GM10248 (cell line): ENCODE measurements around the gene SCFD2.
A peak's percentile ranks its signal among the peaks of the same experiment; 100 is the strongest.

Experiments used
- CTCF ChIA-PET: fragments of 300-600 bp; sonication (Branson Sonifier 250); formaldehyde crosslinking; extraction: SDS; loops from one replicate; lab custom pipeline; 2021; ENCODE audit warnings: antibody characterized with exemption; lab: Yijun Ruan, JAX
- POLR2A ChIA-PET: fragments of 350-650 bp; sonication (Branson Sonifier 250); formaldehyde crosslinking; extraction: SDS; loops from one replicate; lab custom pipeline; 2020; ENCODE audit warnings: antibody characterized with exemption; lab: Yijun Ruan, JAX
- DNase-seq: peaks from one replicate; pipeline ENCODE4 v3.0.0; 2012; ENCODE audit errors: extremely low spot score
- CTCF ChIP-seq: IDR thresholded peaks from 2 replicates; pipeline ENCODE4 v1.5.1; 2012; ENCODE audit warnings: mild to moderate bottlenecking, low read depth; ENCODE audit errors: extremely low read depth, missing control alignments, control extremely low read depth

Gene SCFD2

GRCh38 chr4:53011259-53011905 lies 354.5 kb downstream of the SCFD2 start:
- ChIA-PET CTCF (interaction anchor here (1.0 to 2.4 kb wide), 4 partner anchors 9 to 1222 kb away, joined by 3 to 8 read pairs (median 4); no protein-coding TSS in a partner anchor), POLR2A (interaction anchor here (0.8 kb wide), 1 partner anchor 412 kb away, joined by 6 read pairs; no protein-coding TSS in a partner anchor)
- no peak for DNase-seq
- TF ChIP-seq CTCF = no peak

- POLR2A ChIA-PET = no interaction called here
- CTCF ChIA-PET = interaction anchor here (1.5 to 2.4 kb wide), 3 partner anchors 10 to 1223 kb away, joined by 3 to 8 read pairs (median 5); no protein-coding TSS in a partner anchor
- no peak for DNase-seq
- no peak for TF ChIP-seq CTCF
These were observed 355.5 kb downstream of the SCFD2 start for GRCh38 chr4:53010318-53010717.

- ChIA-PET CTCF (interaction anchor here (1.5 to 2.4 kb wide), 2 partner anchors 105 to 1223 kb away, joined by 3 to 8 read pairs; no protein-coding TSS in a partner anchor), POLR2A (no interaction called here)
- no peak for TF ChIP-seq CTCF
- peak; percentile 30 for DNase-seq
These were observed 356.0 kb downstream of the SCFD2 start for GRCh38 chr4:53009824-53010223.

DNA sequence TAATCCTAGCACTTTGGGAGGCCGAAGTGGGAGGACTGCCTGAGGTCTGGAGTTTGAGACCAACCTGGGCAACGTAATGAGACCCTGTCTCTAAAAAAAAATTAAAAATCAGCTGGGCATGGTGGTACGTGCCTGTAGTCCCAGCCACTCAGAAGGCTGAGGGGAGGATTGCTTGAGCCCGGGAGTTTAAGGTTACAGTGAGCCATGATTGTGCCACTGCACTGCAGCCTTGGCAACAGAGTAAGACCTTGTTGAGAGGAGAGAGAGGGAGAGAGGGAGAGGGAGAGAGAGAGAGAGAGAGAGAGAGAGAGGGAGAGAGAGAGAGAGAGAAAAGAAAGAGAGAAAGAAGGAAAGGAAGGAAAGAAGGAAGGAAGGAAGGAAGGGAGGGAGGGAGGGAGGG lies 358.8 kb downstream of the SCFD2 start:
- ChIA-PET CTCF (interaction anchor here (0.8 to 2.6 kb wide), 2 partner anchors 9 to 461 kb away, joined by 3 to 15 read pairs; no protein-coding TSS in a partner anchor), POLR2A (no interaction called here)
- no peak for DNase-seq
- TF ChIP-seq CTCF = no peak

- ChIA-PET POLR2A (no interaction called here), CTCF (interaction anchor here (2.6 kb wide), 1 partner anchor 10 kb away, joined by 15 read pairs; no protein-coding TSS in a partner anchor)
- TF ChIP-seq CTCF = no peak
These were observed 360.1 kb downstream of the SCFD2 start for GRCh38 chr4:53005808-53006207.

GRCh38 chr4:53005149-53005546 lies 360.7 kb downstream of the SCFD2 start:
- no peak for TF ChIP-seq CTCF
- POLR2A ChIA-PET = no interaction called here
- CTCF ChIA-PET = interaction anchor here (1.0 to 2.6 kb wide), 2 partner anchors 10 to 11 kb away, joined by 4 to 15 read pairs; no protein-coding TSS in a partner anchor
- no peak for DNase-seq

More at GRCh38 chr4:53005808-53006207, 360.1 kb downstream of the SCFD2 start:
- no peak for DNase-seq
